ENCODE measurements around the gene RNF213.

Gene RNF213

DNA sequence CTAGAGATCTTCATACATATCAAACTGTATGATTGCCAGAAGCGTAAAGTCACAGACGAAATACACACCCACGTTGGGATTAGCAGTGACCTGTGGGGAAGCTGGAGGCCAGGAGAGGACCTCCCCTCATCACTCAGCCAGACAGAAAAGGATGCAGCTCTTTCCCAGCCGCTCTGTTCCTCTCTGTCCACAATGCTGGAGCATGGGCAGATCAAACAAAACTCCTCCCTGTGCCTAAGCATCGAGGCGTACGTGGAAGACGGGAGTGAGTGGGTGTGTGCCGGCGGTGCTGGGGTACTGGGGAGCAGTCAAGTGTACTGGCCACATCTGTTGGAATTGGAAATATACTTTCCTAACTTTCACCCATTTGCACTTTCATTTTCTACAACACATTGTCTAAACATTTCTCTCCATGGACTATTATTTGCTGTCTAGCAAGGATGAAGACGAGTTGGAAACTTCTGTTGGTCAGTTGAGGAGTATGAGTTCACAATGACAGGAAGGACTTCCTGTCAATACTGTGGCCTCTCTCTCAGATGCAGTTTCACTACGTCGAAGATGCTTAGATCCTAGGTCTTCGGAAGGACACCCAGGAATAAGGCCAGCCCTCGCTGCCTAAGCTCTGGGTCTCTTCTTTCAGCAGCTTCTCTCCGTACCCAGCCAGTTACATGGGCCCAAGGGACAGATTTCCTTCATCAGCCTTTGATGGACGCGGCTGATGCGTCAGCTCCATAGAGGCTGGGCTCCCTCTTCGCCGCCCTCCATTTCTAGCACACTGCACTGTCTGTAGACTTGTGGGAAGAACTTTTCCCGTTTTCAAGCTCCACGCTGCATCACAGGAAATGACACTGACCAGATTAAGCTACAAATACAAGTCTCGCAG lies 123.7 kb downstream of the RNF213 start:
- DNase-seq (no peak), ATAC-seq (no peak)
- Mint-ChIP-seq H3K4me1 (no peaks in the 10 kb centered on the region), H3K27me3 (no peaks in the 10 kb centered on the region), H3K9me3 (no peaks in the 10 kb centered on the region), H3K27ac (peak overlapping the region; percentile 83), H3K36me3 (ENCODE audit: low read depth) (peaks cover 66% of the 10 kb centered on the region), H3K4me3 (no peak overlapping the region)

DNA sequence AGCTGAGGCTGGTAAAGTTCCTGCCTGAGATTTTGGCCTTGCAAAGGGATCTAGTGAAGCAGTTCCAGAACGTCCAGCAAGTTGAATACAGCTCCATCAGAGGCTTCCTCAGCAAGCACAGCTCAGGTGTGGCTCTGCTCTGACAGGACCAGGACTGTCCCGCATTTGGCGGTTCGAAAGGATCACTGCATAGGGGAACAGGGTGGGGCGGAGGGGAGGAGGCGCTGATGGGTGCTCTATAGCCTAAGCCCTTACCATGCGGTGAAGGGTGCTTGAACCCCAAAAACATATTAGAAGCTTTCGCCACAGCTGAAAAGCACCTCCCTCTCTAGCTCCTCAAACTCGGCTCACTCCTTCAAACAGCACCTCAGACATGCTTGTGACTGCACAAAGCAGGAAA lies 124.4 kb downstream of the RNF213 start:
- ATAC-seq, result no peak
- Mint-ChIP-seq H3K36me3 (ENCODE audit: low read depth) (peaks cover 64% of the 10 kb centered on the region), H3K4me3 (no peak overlapping the region), H3K9me3 (no peaks in the 10 kb centered on the region), H3K27ac (no peak overlapping the region), H3K27me3 (no peaks in the 10 kb centered on the region), H3K4me1 (no peaks in the 10 kb centered on the region)
- no peak for DNase-seq

DNA sequence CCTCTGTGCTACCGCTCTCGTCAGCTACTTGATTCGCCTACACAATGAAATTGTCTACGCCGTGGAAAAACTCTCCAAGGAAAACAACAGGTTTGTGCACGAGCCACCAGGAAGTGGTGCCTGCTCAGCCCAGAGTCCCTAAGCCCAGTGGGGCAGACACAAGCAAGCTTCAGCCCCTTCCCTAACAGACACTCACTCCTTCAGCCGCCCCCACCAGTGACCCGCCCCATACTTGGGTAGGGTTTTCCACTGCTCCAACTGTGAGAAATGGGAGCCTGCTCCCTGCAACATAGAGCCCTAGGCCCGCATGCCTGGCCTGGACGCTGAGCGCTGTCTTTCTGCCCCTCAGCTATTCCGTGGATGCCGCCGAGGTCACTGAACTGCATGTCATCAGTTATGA lies 125.7 kb downstream of the RNF213 start:
- Mint-ChIP-seq H3K9me3 (no peaks in the 10 kb centered on the region), H3K27me3 (no peaks in the 10 kb centered on the region), H3K4me3 (no peak overlapping the region), H3K4me1 (no peaks in the 10 kb centered on the region), H3K27ac (peak overlapping the region; percentile 13), H3K36me3 (ENCODE audit: low read depth) (peaks cover 61% of the 10 kb centered on the region)
- no peak for DNase-seq
- ATAC-seq, result no peak

DNA sequence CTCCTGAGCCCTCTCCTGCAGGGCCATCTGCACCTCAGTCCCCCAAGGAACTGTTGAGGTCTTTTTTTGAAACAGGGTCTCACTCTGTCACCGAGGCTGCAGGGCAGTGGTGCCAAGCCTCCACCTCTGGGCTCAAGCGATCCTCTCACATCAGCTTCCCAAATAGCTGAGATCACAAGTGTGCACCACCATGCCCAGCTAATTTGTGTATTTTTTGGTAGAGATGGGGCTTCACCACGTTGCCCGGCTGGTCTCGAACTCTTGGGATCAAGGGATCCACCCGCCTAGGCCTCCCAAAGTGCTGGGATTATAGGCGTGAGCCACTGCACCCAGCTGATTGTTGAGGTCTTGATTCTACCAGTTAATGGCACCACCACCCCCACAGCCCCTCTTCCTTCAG lies 126.4 kb downstream of the RNF213 start:
- Mint-ChIP-seq H3K9me3 (no peaks in the 10 kb centered on the region), H3K27ac (no peak overlapping the region), H3K36me3 (ENCODE audit: low read depth) (peaks cover 61% of the 10 kb centered on the region), H3K4me3 (no peak overlapping the region), H3K27me3 (no peaks in the 10 kb centered on the region), H3K4me1 (no peaks in the 10 kb centered on the region)
- DNase-seq, result no peak
- no peak for ATAC-seq

DNA sequence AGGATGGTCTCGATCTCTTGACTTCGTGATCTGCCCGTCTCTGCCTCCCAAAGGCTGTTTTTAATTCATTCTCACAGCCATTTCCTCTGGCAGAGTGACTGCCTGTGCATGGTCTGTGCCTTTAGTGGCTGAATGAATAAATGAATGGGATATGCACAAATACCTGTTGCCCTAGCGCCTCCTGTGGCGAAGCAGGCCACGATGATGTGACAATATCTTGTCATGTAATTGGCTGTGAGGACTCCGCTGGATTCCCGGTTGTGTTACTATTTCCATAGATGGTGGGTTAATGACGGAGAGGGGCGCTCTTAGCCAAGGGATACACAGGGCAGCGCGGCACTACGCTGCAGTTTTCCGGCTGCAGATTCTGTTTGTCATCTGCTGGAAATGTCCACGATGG lies 127.5 kb downstream of the RNF213 start:
- peaks cover 59% of the 10 kb centered on the region for H3K36me3 Mint-ChIP-seq (ENCODE audit: low read depth)
- H3K27ac Mint-ChIP-seq, result no peak overlapping the region
- H3K9me3 Mint-ChIP-seq, result no peaks in the 10 kb centered on the region
- no peaks in the 10 kb centered on the region for H3K27me3 Mint-ChIP-seq
- ATAC-seq (no peak), DNase-seq (no peak)
- no peak overlapping the region for H3K4me3 Mint-ChIP-seq
- H3K4me1 Mint-ChIP-seq, result no peaks in the 10 kb centered on the region

DNA sequence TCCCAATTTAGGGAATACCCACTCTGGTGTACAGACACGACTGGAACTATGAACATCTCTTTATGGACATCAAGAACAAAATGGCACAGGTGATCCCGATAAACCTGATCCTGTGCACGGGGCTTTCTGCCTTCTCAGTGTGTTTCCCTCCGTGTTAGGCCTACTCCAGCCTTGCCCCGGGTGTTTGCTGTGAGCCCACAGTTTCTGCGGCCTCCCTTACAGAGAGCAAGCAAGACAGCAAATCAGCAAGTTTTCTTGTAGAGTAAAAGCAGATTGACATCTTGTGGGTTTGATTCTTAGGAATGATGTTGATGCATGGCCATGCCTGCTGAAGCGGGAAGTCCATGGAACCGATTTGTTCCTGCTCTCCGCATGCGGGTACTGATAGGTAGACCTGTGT lies 127.9 kb downstream of the RNF213 start:
- no peaks in the 10 kb centered on the region for H3K9me3 Mint-ChIP-seq
- H3K27ac Mint-ChIP-seq, result no peak overlapping the region
- no peaks in the 10 kb centered on the region for H3K4me1 Mint-ChIP-seq
- no peaks in the 10 kb centered on the region for H3K27me3 Mint-ChIP-seq
- DNase-seq, result no peak
- H3K4me3 Mint-ChIP-seq, result no peak overlapping the region
- no peak for ATAC-seq
- peaks cover 59% of the 10 kb centered on the region for H3K36me3 Mint-ChIP-seq (ENCODE audit: low read depth)

DNA sequence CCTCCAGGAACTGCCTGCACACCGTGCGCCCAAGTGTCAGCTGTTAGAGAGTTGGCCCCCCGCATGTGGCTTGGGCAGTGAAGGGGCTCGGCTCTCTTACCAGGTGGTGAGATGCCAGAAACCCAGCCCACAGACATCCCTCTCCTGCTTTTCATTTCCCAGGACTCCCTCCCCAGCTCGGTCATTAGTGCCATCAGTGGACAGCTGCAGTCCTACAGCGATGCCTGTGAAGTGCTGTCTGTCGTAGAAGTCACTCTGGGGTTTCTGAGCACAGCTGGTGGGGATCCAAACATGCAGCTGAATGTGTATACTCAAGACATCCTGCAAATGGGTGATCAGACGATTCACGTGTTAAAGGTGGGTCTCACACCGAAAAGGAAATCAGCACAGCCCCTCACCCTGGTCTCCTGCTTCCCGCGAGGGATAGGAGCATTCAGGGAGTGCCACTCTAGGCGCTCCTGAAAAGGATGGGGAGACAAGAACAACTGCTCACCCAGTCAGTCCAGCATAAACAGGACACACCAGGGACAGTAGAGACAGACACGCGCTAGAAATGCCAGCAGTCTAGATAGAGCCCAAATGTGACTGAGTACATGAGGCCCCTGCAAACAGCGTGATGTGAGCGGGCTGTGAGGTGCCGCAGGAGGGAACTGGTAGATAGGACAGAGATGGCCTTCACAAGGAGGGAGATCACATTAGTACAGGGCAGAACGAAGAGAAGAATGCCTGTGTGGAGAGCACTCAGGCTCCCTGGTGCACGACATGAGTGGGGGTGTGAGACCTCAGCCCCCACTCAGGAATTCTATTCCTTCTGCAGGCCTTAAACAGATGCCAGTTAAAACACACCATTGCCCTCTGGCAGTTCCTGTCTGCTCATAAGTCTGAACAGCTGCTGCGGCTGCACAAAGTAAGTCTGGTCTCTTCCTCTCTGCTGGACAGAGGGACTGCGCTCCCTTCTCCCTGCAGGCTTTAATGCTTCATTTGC lies 128.7 kb downstream of the RNF213 start:
- H3K27me3 Mint-ChIP-seq, result no peaks in the 10 kb centered on the region
- H3K27ac Mint-ChIP-seq, result no peak overlapping the region
- DNase-seq, result no peak
- H3K4me3 Mint-ChIP-seq, result no peak overlapping the region
- H3K9me3 Mint-ChIP-seq, result no peaks in the 10 kb centered on the region
- ATAC-seq, result no peak
- H3K36me3 Mint-ChIP-seq (ENCODE audit: low read depth), result peaks cover 56% of the 10 kb centered on the region
- no peaks in the 10 kb centered on the region for H3K4me1 Mint-ChIP-seq

DNA sequence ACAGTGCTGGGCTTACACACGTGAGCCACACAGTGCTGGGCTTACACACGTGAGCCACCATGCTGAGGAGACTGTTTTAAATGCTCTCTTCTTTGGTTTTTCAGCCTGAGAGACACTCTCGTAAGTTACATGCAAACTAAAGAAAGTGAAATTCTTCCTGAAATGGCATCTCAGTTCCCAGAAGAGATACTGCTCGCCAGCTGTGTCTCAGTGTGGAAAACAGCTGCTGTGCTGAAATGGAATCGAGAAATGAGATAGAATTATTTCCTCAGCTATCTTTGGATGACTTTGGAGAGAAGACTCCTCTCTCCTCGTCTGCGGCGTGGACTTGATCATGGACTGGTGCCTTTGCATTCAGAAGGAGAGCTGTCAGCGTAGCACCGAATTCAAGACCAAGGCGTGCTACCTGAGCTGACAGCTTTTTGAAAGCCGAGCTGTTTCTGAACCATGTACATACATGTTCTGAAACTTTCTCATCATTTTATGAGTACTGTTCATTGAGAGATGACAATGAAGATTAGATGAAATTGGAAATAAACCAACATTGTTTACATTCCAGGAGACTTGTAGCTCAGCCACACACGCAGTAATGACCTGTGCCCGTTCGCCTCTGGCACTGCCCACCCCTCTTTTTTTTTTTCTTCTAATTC lies 132.7 kb downstream of the RNF213 start:
- Mint-ChIP-seq H3K4me3 (no peak overlapping the region), H3K4me1 (peaks cover 4% of the 10 kb centered on the region), H3K27ac (peak overlapping the region; percentile 22), H3K27me3 (no peaks in the 10 kb centered on the region), H3K36me3 (ENCODE audit: low read depth) (peaks cover 35% of the 10 kb centered on the region), H3K9me3 (no peaks in the 10 kb centered on the region)
- ATAC-seq (no peak), DNase-seq (no peak)

DNA sequence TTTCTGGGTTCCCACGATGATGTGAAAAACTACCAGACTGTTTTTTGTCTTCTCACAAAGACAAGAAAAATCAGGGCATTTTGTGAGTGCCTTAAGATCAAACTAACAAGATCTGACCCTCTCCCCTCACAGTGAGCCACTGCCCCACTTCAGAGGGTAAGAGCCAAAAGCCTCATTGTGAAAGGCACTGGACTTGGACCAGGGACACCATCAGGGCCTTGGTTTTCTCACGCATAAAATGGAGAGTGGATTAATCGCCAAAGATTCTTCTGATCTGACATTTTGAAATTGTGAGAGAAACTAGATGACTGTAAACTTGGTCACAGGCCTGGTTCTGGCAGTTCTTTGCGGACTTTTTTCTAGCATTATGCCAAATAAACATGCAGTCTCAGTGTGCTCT lies 133.3 kb downstream of the RNF213 start:
- peaks cover 4% of the 10 kb centered on the region for H3K4me1 Mint-ChIP-seq
- peaks cover 31% of the 10 kb centered on the region for H3K36me3 Mint-ChIP-seq (ENCODE audit: low read depth)
- no peaks in the 10 kb centered on the region for H3K9me3 Mint-ChIP-seq
- H3K4me3 Mint-ChIP-seq, result no peak overlapping the region
- no peak for DNase-seq
- no peak for ATAC-seq
- H3K27me3 Mint-ChIP-seq, result no peaks in the 10 kb centered on the region
- H3K27ac Mint-ChIP-seq, result peak overlapping the region; percentile 22

DNA sequence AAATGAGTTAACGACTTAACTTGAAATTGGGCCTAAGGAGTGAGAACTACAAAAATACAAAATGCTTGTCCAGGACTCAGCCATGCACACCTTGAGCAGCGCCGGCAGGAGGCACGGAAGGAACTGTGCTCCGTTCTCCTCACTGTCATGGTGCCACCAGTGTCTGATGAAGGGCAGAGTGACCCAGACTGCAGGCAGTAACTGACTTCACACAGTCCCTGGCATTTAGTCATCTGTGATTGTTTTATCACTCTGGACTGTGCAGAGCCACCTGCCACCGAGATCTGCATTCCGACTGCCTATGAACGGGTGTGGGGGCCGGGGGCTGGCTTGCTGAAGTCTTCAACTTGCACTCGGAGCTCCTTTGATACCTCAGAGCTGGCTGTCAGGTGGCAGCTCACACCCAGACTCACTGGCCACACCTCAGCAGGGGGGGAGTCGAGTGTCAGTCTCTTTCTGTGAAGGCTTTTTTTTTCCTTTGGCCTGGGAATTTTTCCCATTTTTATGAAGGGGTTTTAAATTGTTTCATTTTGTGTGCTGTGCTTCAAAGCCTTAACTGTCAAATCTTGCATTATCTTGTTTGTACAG lies 134.1 kb downstream of the RNF213 start:
- Mint-ChIP-seq H3K36me3 (ENCODE audit: low read depth) (peaks cover 25% of the 10 kb centered on the region), H3K9me3 (no peaks in the 10 kb centered on the region), H3K4me3 (no peak overlapping the region), H3K27me3 (no peaks in the 10 kb centered on the region), H3K27ac (no peak overlapping the region), H3K4me1 (peaks cover 4% of the 10 kb centered on the region)
- no peak for ATAC-seq
- DNase-seq, result no peak

DNA sequence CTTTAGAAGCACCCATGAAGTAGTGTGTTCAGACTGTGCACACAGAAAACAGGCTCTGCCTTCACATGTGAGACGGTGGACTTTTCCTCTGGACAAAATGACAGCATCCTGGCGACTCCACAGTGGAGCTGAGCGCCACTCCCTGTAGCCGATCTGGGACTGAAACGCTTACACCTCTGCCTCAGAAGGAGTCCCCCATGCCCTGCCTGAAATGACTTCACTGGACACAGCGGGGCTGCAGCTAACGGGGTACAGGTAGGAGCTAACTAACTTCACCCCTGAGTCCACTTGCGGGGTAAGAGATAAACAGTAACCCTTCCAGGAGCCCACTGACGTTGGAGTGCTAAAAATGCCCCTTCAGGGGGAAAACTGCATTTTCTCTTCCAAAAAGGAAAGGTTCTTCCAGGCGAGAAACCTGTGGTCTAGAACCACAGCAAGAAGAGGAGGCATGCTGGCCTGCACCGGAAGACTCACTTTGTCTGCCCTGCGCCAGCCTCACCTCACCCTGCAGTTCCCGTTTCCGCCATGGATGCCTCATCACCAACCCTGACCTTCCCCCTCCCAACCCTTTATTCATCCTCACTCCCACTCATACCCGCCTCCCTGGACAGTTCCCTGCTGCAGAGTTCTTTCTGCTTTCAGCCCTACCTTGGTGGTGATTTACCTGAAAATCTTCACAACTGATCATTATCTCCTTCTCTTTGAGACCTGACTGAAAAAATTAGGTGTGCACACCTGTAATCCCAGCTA lies 134.9 kb downstream of the RNF213 start:
- Mint-ChIP-seq H3K27ac (no peak overlapping the region), H3K9me3 (no peaks in the 10 kb centered on the region)
- peak; percentile 27 for ATAC-seq

DNA sequence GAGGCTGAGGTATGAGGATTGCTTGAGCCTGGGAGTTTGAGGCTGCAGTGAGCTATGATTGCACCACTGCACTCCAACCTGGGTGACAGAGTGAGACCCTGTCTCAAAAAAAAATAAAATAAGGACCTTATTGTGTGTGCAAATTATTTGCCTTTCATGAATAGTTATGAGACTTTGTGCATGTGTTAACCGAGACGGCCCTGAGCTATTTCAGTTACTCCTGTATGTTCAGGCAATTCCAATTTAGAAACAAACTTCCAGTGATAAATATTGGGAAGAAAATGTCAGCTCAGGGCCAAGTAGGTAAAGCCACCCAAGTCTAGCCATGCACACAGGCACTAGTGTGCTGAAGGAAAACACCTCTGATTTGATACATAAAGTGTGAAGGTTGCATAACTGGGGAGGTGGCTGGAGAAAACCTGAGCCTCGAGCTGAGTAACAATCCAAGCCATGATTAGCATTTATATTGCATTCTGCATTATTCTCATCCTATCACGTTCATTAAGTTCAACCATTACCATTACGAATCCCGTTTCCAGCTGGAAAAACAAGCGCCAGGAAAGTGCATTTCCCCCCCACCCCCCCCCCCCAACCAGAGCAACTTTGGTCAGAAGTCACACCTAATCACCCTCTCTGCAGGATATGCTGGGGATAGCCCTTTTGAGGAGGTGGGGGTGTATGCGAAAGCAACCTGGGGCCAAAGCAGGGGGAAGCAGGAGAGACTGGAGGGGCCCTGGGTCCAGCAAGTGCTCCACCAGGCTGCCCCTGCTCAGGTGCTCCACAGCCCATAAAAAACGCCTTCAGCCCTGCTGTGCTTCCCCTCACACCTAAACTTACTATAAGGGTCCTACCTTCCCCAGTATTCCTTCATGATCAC lies 135.7 kb downstream of the RNF213 start:
- Mint-ChIP-seq H3K4me1 (peaks cover 4% of the 10 kb centered on the region), H3K9me3 (no peaks in the 10 kb centered on the region), H3K4me3 (no peak overlapping the region), H3K27ac (no peak overlapping the region), H3K36me3 (ENCODE audit: low read depth) (peaks cover 16% of the 10 kb centered on the region), H3K27me3 (no peaks in the 10 kb centered on the region)
- peak; percentile 33 for ATAC-seq
- no peak for DNase-seq

More for the DNA sequence above, 134.9 kb downstream of the RNF213 start:
- peaks cover 4% of the 10 kb centered on the region for H3K4me1 Mint-ChIP-seq
- no peak overlapping the region for H3K4me3 Mint-ChIP-seq
- H3K27me3 Mint-ChIP-seq, result no peaks in the 10 kb centered on the region
- peaks cover 20% of the 10 kb centered on the region for H3K36me3 Mint-ChIP-seq (ENCODE audit: low read depth)
- no peak for DNase-seq

DNA sequence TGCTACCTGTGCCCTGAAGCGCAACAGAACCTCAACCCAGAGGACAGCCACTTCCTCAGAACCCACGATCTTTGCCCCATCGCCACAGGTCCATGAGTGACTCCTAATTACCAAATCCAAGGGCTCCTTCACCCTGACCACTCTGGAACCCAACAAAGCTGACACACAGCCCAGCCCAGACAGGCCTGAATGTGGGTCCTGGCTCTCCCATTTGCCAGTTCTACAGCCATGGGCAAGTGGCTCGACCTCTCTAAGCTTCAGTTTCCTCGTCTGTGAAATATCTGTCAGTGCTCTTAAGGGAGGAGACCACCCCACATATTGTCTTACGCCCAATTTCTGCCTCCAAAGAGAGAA lies 136.4 kb downstream of the RNF213 start:
- Mint-ChIP-seq H3K27ac (no peak overlapping the region), H3K4me1 (peaks cover 4% of the 10 kb centered on the region), H3K36me3 (ENCODE audit: low read depth) (peaks cover 12% of the 10 kb centered on the region), H3K4me3 (no peak overlapping the region), H3K27me3 (no peaks in the 10 kb centered on the region), H3K9me3 (no peaks in the 10 kb centered on the region)
- peak; percentile 43 for ATAC-seq
- DNase-seq, result no peak
